ENCODE data around the gene METTL15.

- TF ChIP-seq, protein P1, sequence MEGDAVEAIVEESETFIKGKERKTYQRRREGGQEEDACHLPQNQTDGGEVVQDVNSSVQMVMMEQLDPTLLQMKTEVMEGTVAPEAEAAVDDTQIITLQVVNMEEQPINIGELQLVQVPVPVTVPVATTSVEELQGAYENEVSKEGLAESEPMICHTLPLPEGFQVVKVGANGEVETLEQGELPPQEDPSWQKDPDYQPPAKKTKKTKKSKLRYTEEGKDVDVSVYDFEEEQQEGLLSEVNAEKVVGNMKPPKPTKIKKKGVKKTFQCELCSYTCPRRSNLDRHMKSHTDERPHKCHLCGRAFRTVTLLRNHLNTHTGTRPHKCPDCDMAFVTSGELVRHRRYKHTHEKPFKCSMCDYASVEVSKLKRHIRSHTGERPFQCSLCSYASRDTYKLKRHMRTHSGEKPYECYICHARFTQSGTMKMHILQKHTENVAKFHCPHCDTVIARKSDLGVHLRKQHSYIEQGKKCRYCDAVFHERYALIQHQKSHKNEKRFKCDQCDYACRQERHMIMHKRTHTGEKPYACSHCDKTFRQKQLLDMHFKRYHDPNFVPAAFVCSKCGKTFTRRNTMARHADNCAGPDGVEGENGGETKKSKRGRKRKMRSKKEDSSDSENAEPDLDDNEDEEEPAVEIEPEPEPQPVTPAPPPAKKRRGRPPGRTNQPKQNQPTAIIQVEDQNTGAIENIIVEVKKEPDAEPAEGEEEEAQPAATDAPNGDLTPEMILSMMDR (optimal IDR thresholded peaks at IDR 0.05 in 1 of 3, IDR thresholded peaks at IDR 0.05 in 1 of 3, conservative IDR thresholded peaks at IDR 0.05 in 1 of 3; ENCODE audit: extremely low read depth in 1 of 3, insufficient read depth in 2 of 3, low read length in 3 of 3), result no peak
- TF ChIP-seq EZH2 (IDR thresholded peaks at IDR 0.05; ENCODE audit: low read length), result no peak
Observed at GRCh38 chr11:28107191-28107749, 918 bp upstream of the METTL15 start.

Measured in keratinocyte (primary cell).